Esophagus squamous epithelium (tissue), 5 donors: ENCODE results near the gene SHOC2. TPM values are rescaled to one million over a fixed set of nuclear protein-coding genes. Genes with fewer than 3 reads are reported as not detected.

Experiments used
- DNase-seq: peaks from one replicate; lab custom pipeline; 2025; lab: John Stamatoyannopoulos, UW
- H3K27ac ChIP-seq, 4 donors: fragments of 200-600 bp; sonication (generic); one replicate each; pipeline ENCODE4 v1.5.1; 2016 to 2019; ENCODE audit warnings: mild to moderate bottlenecking in 1 of 4
- H3K27me3 ChIP-seq, 4 donors: fragments of 200-600 bp; sonication (generic); 1 replicate in 3 of 4; 2 replicates in 1 of 4; pipeline versions ENCODE4 v1.5.1 to v1.6.0; 2017 to 2021; ENCODE audit warnings: antibody characterized with exemption in 1 of 4
- H3K36me3 ChIP-seq, 3 donors: fragments of 200-600 bp; sonication (generic); one replicate each; pipeline ENCODE4 v1.5.1; 2016 to 2019
- H3K4me1 ChIP-seq, 3 donors: fragments of 200-600 bp; sonication (generic); one replicate each; pipeline ENCODE4 v1.5.1; 2017 to 2019
- H3K4me3 ChIP-seq, 4 donors: fragments of 200-600 bp; sonication (generic); 1 replicate in 3 of 4; 2 replicates in 1 of 4; pipeline ENCODE4 v1.5.1; 2016 to 2019; ENCODE audit warnings: mild to moderate bottlenecking in 2 of 4, moderate library complexity in 1 of 4
- H3K9me3 ChIP-seq, 3 donors: fragments of 200-600 bp; sonication (generic); one replicate each; pipeline ENCODE4 v1.5.1; 2016 to 2019
- POLR2A ChIP-seq, 4 donors: fragments of 450-650 bp; IDR thresholded peaks; one replicate each; pipeline ENCODE4 v1.6.1; 2017; ENCODE audit warnings: antibody characterized with exemption in 4 of 4, mild to moderate bottlenecking in 4 of 4, moderate library complexity in 3 of 4
- WGBS, 2 donors: methylation state at CpG; one replicate each; pipeline ENCODE4 v1.1.5; 2018; 5-methylcytosine and 5-hydroxymethylcytosine counted together
- intact Hi-C: fragments of 100-400 bp; cut with DNase I; formaldehyde crosslinking; loops from one replicate; pipeline ENCODE4 v1.15.0; 2022
- total RNA-seq, 4 donors: library from RNA; depleted of rRNA; stranded (reverse); fragments of >200 nt; gene quantifications; one replicate each; pipeline ENCODE4 v1.1.0, GENCODE V29; 2016
- TF ChIP-seq, protein P1 (sequence below), 6 experiments: fragments of 450-650 bp in 4 of 6; fragments of 200-600 bp in 2 of 6; sonication (generic) in 2 of 6; IDR thresholded peaks; one replicate each; pipeline ENCODE4 v1.5.1; 2016 to 2019; ENCODE audit warnings: antibody characterized with exemption in 6 of 6, mild to moderate bottlenecking in 4 of 6, moderate library complexity in 4 of 6
- donor health status: DM: yes; HTN: yes; CAD: no.

Gene SHOC2
- total RNA-seq, 4 donors from 2014 or later, result 24.8 to 59.5 (median 43.0) TPM

GRCh38 chr10:110978204-110978603 lies 58.8 kb downstream of the SHOC2 start:
- Histone ChIP-seq H3K4me3 (no peak overlapping the region), H3K36me3 (no peaks in the 10 kb centered on the region), H3K27me3 (no peaks in the 10 kb centered on the region), H3K27ac (no peak overlapping the region), H3K9me3 (no peaks in the 10 kb centered on the region), H3K4me1 (peaks cover 0 to 20% (median 5%) of the 10 kb centered on the region in 3 donors)
- intact Hi-C loops, result no loop called here
- DNase-seq, result no peak
- TF ChIP-seq, protein P1, sequence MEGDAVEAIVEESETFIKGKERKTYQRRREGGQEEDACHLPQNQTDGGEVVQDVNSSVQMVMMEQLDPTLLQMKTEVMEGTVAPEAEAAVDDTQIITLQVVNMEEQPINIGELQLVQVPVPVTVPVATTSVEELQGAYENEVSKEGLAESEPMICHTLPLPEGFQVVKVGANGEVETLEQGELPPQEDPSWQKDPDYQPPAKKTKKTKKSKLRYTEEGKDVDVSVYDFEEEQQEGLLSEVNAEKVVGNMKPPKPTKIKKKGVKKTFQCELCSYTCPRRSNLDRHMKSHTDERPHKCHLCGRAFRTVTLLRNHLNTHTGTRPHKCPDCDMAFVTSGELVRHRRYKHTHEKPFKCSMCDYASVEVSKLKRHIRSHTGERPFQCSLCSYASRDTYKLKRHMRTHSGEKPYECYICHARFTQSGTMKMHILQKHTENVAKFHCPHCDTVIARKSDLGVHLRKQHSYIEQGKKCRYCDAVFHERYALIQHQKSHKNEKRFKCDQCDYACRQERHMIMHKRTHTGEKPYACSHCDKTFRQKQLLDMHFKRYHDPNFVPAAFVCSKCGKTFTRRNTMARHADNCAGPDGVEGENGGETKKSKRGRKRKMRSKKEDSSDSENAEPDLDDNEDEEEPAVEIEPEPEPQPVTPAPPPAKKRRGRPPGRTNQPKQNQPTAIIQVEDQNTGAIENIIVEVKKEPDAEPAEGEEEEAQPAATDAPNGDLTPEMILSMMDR (IDR thresholded peaks at IDR 0.05), result no peak
- no peak for TF ChIP-seq POLR2A (IDR thresholded peaks at IDR 0.05)
- WGBS, 2 donors, result 83% methylated on average over 2 of the region's 2 CpGs

DNA sequence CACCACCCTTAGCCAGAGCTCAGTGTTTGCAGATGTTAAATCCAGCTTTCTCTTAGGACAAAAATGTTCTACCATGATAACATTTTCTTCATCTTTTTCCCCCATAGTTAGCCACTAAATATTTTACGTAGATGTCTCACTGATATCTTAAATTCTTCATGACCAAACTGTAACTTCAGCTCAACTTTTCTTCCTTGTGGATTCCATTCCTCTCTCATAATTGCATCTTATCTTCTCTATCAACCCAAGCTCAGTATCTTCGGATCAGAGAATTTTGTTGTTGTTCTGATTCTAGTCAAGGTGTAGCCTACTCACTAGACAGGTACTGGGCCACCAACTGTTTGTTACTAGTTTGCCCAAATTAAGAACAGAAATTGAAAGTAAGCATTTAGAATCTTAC lies 60.2 kb downstream of the SHOC2 start:
- Histone ChIP-seq H3K27me3 (no peaks in the 10 kb centered on the region), H3K4me1 (peaks cover 0 to 15% (median 5%) of the 10 kb centered on the region in 3 donors), H3K27ac (no peak overlapping the region), H3K4me3 (no peak overlapping the region), H3K9me3 (no peaks in the 10 kb centered on the region), H3K36me3 (no peaks in the 10 kb centered on the region)
- 94 to 97% methylated on average over 2 of the region's 2 CpGs for WGBS, 2 donors
- intact Hi-C loops, result no loop called here
- TF ChIP-seq, protein P1 (IDR thresholded peaks at IDR 0.05), result no peak
- TF ChIP-seq POLR2A (IDR thresholded peaks at IDR 0.05), result no peak
- no peak for DNase-seq

DNA sequence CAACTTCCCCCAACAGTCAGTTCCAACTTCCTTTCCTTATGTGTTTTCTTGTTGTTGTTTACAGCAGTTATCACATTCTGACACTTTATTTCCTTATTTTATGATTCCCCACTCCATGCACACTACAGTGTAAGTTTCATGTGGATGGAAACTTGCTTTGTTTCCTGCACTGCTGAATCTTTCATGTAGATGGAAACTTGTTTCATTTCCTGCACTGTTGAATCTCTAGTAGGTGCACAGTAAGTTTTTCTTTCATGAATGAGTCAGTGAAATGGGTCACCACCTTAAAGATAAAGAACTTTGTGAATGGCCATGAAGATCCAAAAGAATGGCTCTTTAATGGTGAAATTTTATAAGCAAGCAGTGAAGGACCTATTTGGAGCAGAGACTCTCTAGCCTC lies 61.4 kb downstream of the SHOC2 start:
- Histone ChIP-seq H3K27ac (no peak overlapping the region), H3K36me3 (peaks cover 0 to under 1% (median 0%) of the 10 kb centered on the region in 3 donors), H3K4me1 (peaks cover 0 to 15% (median 5%) of the 10 kb centered on the region in 3 donors), H3K27me3 (no peaks in the 10 kb centered on the region), H3K4me3 (no peak overlapping the region), H3K9me3 (no peaks in the 10 kb centered on the region)
- DNase-seq, result no peak
- intact Hi-C loops, result no loop called here
- no peak for TF ChIP-seq POLR2A (IDR thresholded peaks at IDR 0.05)
- TF ChIP-seq, protein P1 (IDR thresholded peaks at IDR 0.05), result no peak

DNA sequence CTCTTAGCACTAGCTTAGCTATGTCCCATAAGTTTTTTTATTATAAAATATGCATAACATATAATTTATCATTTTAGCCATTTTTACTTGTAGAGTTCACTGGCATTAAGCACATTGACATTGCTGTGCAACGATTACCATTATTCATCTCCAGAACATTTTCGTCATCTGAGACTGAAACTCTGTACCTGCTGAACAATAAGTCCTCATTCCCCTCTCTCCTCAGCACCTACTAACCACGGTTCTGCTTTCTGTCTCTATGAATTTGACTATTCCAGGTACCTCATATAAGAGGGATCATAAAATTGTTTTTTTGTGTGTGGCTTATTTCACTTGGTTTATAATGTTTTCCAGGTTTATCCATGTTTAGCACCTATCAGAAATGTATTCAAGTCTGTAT lies 64.1 kb downstream of the SHOC2 start:
- H3K4me3 ChIP-seq, result no peak overlapping the region
- 85 to 92% methylated on average over 3 of the region's 3 CpGs for WGBS, 2 donors

DNA sequence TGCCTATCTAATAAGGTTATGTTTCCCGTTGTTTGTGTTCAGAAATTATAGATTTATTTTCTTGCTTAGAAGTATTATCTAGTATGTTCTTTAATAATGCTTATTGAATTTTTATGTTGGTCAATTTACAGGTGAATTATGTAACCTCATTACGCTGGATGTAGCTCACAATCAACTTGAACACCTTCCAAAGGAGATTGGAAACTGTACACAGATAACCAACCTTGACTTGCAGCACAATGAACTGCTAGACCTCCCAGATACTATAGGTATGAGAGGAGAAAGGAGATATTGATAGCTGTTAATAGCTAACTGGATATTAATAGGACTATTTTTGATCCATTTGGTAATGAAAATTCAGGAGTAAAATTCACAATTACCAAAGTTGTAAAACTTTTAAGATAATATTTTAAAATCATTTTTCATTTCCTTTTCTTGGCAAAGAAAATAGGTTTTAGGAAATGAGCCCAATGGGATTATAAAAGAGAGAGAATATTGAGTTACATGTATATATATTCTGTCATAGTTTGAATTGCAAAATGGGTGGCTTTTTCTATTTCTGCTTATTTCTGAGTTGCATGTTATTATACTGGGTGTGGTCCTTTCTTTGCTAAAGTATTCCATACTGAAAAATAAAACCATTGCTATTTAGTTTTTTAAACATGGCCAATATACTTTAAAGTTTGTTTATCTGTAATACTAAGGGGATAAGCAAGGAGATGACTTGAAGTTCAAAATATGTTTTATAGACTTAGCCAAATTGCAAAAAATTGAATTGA lies 66.3 kb downstream of the SHOC2 start:
- Histone ChIP-seq H3K4me3 (no peak overlapping the region), H3K36me3 (peaks cover 0 to 15% (median 0%) of the 10 kb centered on the region in 3 donors), H3K27ac (no peak overlapping the region), H3K4me1 (peaks cover 0 to 4% (median 0%) of the 10 kb centered on the region in 3 donors), H3K27me3 (no peaks in the 10 kb centered on the region), H3K9me3 (no peaks in the 10 kb centered on the region)
- DNase-seq, result no peak
- intact Hi-C loops, result no loop called here
- WGBS, 2 donors, result 87 to 88% methylated on average over 2 of the region's 2 CpGs
- TF ChIP-seq, protein P1 (IDR thresholded peaks at IDR 0.05), result no peak
- no peak for TF ChIP-seq POLR2A (IDR thresholded peaks at IDR 0.05)

More for the DNA sequence above, 64.1 kb downstream of the SHOC2 start:
- no peaks in the 10 kb centered on the region for H3K27me3 ChIP-seq
- no peaks in the 10 kb centered on the region for H3K9me3 ChIP-seq
- peaks cover 0 to 6% (median 0%) of the 10 kb centered on the region in 3 donors for H3K4me1 ChIP-seq
- intact Hi-C loops, result no loop called here
- TF ChIP-seq, protein P1 (IDR thresholded peaks at IDR 0.05), result no peak
- DNase-seq, result no peak
- no peak overlapping the region for H3K27ac ChIP-seq
- H3K36me3 ChIP-seq, result peaks cover 0 to 15% (median 0%) of the 10 kb centered on the region in 3 donors
